ENCODE results near the gene UBE2E2. TPM values are rescaled to one million over a fixed set of nuclear protein-coding genes. Genes with fewer than 3 reads are reported as not detected.

Gene UBE2E2
- polyA plus RNA-seq, 1 donor: 34.1 TPM

- no peak for DNase-seq (ENCODE audit: low read depth)
These were observed 9.3 kb upstream of the UBE2E2 start for GRCh38 chr3:23193831-23194230.

GRCh38 chr3:23198801-23199200 is 4.3 kb upstream of the UBE2E2 start:
- DNase-seq (ENCODE audit: low read depth): no peak

DNA sequence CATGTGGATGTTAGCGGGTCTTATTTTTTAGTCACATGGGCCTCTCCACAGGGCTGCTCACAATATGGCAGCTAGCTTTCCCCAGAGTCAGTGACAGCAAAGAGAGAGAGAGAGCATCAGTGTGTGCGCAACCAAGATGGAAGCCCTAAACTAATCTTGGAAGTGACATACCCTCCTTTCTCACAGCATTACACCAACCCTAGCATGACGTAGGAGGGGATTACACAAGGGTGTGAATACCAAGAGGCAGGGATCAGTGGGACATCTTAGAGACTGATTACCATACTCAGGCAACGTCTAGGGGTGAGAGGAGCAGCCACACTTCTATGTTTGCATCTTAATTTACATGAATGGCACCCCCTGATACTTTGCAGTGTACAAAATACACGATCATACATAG is 3.5 kb upstream of the UBE2E2 start:
- no peak for DNase-seq (ENCODE audit: low read depth)

DNA sequence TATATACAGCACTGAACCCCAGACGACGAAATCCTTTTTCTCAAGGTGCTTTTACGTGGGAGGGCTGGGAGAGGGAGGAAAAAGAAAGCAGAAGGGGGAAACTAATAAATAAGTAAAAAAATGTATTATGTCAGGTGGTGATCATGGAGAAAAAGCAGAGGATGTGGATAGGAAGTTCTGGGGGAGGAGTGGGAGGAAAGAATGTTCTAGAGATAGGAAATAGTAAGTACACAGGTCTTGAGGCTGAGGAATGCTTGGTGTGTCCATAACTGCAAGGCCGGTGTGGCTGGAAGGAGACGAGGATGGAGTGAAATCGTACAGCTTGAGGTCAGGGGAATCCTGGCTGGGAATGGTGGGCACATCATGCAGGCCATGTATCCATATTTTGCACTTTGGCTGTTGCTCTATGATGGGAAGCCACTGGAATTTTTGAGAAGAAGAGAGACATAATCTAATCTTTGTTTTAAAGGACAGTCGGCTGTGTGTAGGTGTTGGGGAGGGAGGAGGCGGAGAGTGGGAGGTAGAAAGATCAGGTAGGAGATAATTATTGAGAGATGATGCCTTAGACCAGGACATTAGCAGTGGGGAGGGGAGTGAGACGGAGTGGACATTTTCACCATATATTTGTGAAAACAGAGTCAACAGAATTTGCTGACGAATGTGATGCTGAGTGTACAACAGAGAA is 1.8 kb upstream of the UBE2E2 start:
- no peak for DNase-seq (ENCODE audit: low read depth)

DNA sequence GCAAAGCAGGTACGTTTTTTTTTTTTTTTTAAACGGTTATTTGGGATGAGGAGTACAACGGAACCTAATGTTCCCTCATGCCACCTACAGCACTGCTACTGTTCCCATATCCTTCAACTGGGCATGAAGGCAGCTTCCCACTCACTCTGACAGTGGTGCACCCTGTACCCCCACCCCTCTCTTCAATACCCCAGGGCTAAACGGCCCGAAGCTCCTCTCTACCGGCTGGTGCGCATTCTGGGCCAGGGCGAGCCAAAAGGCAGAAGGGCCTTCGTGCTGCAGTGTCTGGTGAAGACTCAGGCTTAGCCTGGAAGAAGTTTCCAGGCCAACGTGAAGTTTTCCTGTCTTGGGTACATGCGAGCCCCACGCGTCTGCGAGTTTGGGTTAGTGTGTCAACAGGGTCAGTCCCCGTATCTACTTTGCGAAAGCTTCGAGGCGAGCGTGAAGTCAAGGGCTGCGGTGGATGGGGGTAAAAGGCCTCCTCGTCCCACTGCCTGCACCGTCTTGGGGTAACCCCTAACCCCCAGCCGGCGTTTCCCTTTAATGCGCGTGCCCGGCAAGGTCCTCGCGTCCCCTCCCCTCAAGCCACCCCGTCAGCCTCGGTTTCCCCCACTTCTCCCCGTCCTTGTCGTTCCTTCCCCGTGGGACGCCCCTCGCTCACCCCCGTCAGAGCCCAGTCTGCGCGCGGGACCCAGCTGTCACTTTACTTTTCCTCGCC is 765 bp upstream of the UBE2E2 start:
- peak; percentile 14 for DNase-seq (ENCODE audit: low read depth)

- DNase-seq (ENCODE audit: low read depth): no peak
These were observed 692 bp downstream of the UBE2E2 start for GRCh38 chr3:23203708-23204330.

DNA sequence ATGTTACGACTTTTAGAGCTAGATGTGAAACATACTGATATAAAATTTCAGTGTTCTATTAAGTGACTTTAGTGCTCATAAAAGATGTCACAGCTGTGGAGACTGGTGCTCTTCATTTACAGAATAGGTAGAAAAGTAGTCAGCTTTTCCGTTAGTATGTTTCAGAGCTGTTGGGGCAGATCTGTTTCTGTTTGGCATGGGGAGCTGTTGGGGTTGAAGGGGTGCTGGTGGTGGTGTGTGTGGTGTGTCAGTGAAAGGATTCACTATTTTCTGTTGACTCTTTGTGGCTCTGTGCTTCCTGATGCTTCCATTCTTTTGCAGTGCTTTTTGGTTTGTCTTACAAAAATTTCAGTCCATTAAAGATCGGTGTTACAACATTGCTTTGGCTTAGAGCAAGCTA is 3.2 kb downstream of the UBE2E2 start:
- no peak for DNase-seq (ENCODE audit: low read depth)

GRCh38 chr3:23209103-23209502 is 6.0 kb downstream of the UBE2E2 start:
- no peak for DNase-seq (ENCODE audit: low read depth)

- no peak for DNase-seq (ENCODE audit: low read depth)
These were observed 6.8 kb downstream of the UBE2E2 start for GRCh38 chr3:23209747-23210487.

- no peak for DNase-seq (ENCODE audit: low read depth)
These were observed 10.7 kb downstream of the UBE2E2 start for GRCh38 chr3:23213813-23214212.

- DNase-seq (ENCODE audit: low read depth): no peak
These were observed 14.9 kb downstream of the UBE2E2 start for GRCh38 chr3:23217872-23218554.

DNA sequence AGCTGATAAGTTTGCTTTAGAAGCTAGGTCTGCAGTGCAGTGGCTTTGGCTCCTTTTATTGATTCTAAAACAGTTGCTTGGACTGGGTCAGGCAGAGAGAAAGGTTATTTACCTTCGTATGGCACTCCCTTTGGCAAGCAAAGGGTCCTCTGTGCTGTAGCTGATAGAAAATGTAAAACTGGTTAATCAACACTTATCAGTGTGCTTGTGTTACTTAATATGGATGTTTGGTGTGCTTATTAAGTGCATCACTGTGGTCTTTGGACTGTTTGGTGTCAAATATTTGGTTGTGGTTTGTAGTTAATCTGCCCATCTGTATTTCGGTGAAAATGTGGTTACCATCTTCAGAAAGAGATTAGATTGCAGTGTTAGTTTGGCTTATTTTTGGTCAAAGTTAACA is 16.0 kb downstream of the UBE2E2 start:
- DNase-seq (ENCODE audit: low read depth): no peak

DNA sequence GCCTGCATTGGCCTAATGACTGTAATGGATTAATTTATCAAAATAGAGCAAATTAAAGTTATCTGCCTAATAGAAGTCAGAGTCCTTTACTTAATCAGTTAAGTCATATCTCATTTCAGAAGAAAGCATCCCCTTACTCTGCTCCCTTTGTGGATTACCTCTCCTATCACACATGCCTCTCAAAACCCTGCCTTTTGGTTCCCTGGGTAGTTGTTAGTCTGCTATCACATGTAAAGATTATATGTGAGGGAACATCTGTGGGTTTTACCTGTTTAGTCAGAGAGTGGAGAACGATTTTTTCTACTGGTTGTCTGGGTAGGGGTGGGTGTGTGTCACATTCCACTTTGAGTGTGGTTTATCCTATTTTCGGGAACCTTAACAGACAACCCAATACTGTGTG is 16.4 kb downstream of the UBE2E2 start:
- no peak for DNase-seq (ENCODE audit: low read depth)

DNA sequence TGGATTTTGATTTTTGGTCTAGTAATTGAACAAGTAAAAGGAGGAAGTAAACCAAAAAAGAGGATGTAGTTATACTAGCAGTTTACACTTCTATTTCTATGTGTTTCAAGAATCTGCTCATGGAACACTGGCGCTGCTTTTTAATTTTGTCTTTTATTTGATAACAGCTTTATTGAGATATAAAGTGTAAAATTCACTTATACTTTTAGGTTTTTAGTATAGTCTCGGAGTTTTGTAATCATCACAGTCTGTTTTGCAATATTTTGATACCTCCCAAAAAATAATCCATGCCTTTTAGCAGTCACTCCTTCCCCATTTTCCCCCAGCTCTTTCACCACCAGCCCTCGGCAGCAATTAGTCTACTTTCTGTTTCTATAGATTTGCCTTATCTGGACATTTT is 18.0 kb downstream of the UBE2E2 start:
- DNase-seq (ENCODE audit: low read depth): no peak

DNA sequence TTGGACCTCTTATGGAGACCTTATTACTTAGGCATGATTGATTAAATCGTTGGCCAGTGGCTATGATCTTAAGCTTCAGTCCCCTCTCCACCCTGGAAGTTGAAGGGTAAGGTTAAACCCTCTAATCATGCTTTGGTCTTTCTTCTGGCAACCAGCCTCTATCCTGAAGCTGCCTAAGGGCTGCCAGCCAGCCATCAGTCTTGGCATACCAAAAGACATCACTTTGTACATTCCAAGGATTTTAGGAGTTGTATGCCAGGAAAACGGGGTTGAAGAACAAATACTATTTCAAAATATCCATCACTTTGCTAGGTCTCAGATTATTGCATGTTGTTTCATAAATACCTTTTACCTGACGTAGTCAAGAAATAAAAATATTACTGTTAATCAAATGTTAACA is 28.9 kb downstream of the UBE2E2 start:
- no peak for DNase-seq (ENCODE audit: low read depth)

- DNase-seq (ENCODE audit: low read depth): no peak
These were observed 29.7 kb downstream of the UBE2E2 start for GRCh38 chr3:23232854-23233253.

DNA sequence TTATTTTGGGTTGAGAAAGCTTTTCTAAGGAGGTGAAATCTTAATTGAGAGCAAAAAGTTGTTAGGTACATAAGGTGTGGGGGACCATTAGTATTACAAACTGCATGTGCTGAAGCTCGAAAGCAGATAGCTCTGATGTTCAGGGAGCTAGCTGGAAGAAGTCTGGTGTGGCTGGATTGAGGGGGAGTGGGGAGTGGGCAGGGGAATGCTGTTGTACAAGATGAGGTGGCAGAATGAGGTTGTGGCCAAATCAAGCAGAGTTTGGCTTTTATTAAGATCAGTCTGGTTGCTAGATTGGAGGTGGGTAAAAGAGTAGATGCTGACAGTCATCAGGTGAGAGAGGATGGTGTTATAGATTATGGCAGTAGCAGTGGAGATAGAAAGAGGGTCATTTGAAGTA is 32.1 kb downstream of the UBE2E2 start:
- DNase-seq (ENCODE audit: low read depth): no peak

GRCh38 chr3:23236890-23237289 is 33.8 kb downstream of the UBE2E2 start:
- DNase-seq (ENCODE audit: low read depth): no peak

GRCh38 chr3:23238156-23238555 is 35.0 kb downstream of the UBE2E2 start:
- no peak for DNase-seq (ENCODE audit: low read depth)

DNA sequence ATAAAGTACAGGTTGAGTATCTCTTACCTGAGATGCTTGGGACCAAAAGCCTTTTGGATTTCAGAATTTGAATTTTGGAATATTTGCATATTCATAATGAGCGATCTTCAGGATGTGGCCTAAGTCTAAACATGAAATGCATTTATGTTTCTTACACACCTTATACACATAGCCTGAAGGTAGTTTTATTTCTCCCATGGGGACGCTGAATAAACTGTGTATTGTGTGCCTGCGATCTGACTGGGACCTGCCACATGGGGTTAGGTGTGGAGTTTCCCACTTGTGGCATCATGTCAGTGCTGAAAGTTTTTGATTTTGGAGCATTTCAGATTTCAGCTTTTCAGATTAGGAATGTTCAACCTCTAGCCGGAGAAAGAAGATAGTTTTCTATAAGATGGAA is 35.5 kb downstream of the UBE2E2 start:
- no peak for DNase-seq (ENCODE audit: low read depth)

GRCh38 chr3:23239211-23240068 is 36.3 kb downstream of the UBE2E2 start:
- DNase-seq (ENCODE audit: low read depth): no peak
